Upper lobe of right lung (tissue), 1 donor: ENCODE measurements around the gene BCAR3. TPM values are rescaled to one million over a fixed set of nuclear protein-coding genes. Genes with fewer than 3 reads are reported as not detected.

Experiments
- ATAC-seq: fragments of 200-7000 bp; cut with Tn5 transposase; one replicate; pipeline ENCODE4 v1.9.1; 2020; ENCODE audit warnings: mild to moderate bottlenecking, moderate library complexity
- DNase-seq: peaks from one replicate; pipeline ENCODE4 v3.0.0-alpha.2; 2020
- H3K27ac ChIP-seq: fragments of 200-600 bp; one replicate; pipeline ENCODE4 v1.8.0; 2022
- H3K27me3 ChIP-seq: fragments of 200-600 bp; one replicate; pipeline ENCODE4 v1.8.0; 2022; ENCODE audit warnings: mild to moderate bottlenecking
- H3K36me3 ChIP-seq: fragments of 200-600 bp; one replicate; pipeline ENCODE4 v1.8.0; 2022
- H3K4me1 ChIP-seq: fragments of 200-600 bp; one replicate; pipeline ENCODE4 v1.8.0; 2022
- H3K4me3 ChIP-seq: fragments of 200-600 bp; one replicate; pipeline ENCODE4 v1.8.0; 2022; ENCODE audit warnings: mild to moderate bottlenecking
- H3K9me3 ChIP-seq: fragments of 200-600 bp; one replicate; pipeline ENCODE4 v1.8.0; 2022
- intact Hi-C: fragments of 100-400 bp; cut with DNase I; formaldehyde crosslinking; loops from one replicate; pipeline ENCODE4 v1.11.0; 2022
- total RNA-seq: library from RNA; stranded (reverse); fragmentation: NEBNext Ultra II Directional; extraction: Animal tissue kit (Norgen Biotek cat#: 25700); gene quantifications from one replicate; pipeline ENCODE4 v1.2.1, GENCODE V29; 2021
- TF ChIP-seq, protein P1 (sequence below): fragments of 200-600 bp; IDR thresholded peaks from one replicate; pipeline ENCODE4 v1.8.0; 2022; ENCODE audit warnings: antibody characterized with exemption
- donor health status: DM: no; HTN: yes; CAD: no; lungs with severe emphysema.

Gene BCAR3
- total RNA-seq, 1 donor from 2014 or later: 23.5 TPM

DNA sequence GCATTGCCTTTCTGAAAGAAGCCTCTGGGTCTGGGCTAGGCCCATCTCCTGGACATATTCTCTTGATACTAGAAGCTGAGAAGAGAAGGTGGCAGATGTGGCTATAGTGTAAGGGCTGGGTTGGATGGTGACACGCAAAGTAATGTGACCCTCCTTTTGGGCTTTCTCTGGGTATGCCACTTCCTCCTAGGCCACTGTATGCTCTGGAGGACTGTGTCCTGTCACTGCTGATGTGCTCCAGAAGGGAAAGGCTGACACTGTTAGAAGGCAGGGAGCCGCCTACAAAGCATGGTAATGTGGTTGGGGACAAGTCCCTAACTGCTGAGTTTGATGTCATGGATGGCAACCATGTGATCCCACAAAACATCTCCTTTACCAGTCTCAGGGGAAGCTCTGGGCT is 112.1 kb downstream of the BCAR3 start:
- no peak overlapping the region for H3K4me3 ChIP-seq
- ATAC-seq: no peak
- no peak for DNase-seq
- intact Hi-C loops: no loop called here
- H3K27ac ChIP-seq: no peak overlapping the region
- H3K36me3 ChIP-seq: peaks cover 76% of the 10 kb centered on the region
- H3K27me3 ChIP-seq: no peaks in the 10 kb centered on the region
- no peaks in the 10 kb centered on the region for H3K9me3 ChIP-seq
- H3K4me1 ChIP-seq: peaks cover 18% of the 10 kb centered on the region
- TF ChIP-seq, protein P1, sequence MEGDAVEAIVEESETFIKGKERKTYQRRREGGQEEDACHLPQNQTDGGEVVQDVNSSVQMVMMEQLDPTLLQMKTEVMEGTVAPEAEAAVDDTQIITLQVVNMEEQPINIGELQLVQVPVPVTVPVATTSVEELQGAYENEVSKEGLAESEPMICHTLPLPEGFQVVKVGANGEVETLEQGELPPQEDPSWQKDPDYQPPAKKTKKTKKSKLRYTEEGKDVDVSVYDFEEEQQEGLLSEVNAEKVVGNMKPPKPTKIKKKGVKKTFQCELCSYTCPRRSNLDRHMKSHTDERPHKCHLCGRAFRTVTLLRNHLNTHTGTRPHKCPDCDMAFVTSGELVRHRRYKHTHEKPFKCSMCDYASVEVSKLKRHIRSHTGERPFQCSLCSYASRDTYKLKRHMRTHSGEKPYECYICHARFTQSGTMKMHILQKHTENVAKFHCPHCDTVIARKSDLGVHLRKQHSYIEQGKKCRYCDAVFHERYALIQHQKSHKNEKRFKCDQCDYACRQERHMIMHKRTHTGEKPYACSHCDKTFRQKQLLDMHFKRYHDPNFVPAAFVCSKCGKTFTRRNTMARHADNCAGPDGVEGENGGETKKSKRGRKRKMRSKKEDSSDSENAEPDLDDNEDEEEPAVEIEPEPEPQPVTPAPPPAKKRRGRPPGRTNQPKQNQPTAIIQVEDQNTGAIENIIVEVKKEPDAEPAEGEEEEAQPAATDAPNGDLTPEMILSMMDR: no peak

DNA sequence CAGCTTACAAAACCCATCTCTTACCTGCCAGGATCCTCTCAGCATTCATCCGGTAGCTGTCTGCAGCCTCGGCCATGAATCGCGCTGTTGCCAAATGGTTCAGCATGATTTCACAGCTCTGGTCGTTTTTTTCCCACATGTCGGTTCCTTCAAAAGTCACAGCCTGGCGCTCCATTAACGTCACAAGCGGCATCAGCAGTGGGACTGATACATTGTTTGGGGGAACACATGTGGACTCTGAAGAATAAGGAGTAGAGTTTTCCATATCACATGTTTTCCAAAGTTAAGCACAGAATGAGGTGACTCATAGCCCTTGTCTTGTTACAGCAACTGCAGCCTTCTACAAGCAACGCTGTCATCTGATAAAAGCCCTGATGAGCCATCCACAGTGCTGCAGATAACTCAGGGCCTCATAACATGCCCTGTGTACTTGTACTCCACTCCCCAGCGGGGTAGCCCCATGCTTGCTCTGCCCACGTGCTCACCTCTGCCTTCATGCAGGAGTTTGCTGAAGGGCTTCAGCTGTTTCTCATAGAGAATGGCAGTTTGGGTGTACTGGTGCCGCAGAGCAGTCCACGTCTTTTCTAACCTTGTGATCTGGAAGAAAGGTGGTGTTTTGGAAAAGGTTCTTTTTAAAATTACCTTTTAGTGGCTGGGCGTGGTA is 114.2 kb downstream of the BCAR3 start:
- Histone ChIP-seq H3K27ac (peak overlapping the region; percentile 8), H3K4me3 (no peak overlapping the region), H3K4me1 (peaks cover 18% of the 10 kb centered on the region), H3K27me3 (no peaks in the 10 kb centered on the region), H3K36me3 (peaks cover 73% of the 10 kb centered on the region), H3K9me3 (no peaks in the 10 kb centered on the region)
- no peak for DNase-seq
- intact Hi-C loops: no loop called here
- ATAC-seq: peak; percentile 49
- TF ChIP-seq, protein P1: no peak

DNA sequence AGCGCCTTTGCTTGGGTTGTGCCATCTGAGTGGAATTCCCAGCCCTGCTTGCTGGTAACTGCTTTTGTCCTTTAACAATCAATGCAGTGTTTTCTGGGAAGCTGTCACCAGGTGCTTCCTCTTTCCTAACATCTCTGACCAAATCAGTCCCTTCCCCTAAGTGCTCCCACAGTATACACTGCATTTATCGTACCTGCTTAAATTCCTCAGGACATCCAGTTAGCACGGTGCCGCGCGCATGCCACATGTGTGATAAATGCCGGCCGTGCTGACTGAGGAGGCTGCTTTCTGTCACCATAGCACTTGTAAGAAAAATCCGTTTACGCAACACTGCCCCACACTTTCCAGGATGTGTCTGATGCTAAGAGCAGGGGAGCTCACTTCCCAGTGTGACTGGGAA is 115.4 kb downstream of the BCAR3 start:
- Histone ChIP-seq H3K27me3 (no peaks in the 10 kb centered on the region), H3K36me3 (peaks cover 73% of the 10 kb centered on the region), H3K9me3 (no peaks in the 10 kb centered on the region), H3K4me1 (peaks cover 18% of the 10 kb centered on the region), H3K4me3 (no peak overlapping the region), H3K27ac (peak overlapping the region; percentile 8)
- DNase-seq: no peak
- intact Hi-C loops: no loop called here
- ATAC-seq: peak; percentile 47
- TF ChIP-seq, protein P1: no peak

DNA sequence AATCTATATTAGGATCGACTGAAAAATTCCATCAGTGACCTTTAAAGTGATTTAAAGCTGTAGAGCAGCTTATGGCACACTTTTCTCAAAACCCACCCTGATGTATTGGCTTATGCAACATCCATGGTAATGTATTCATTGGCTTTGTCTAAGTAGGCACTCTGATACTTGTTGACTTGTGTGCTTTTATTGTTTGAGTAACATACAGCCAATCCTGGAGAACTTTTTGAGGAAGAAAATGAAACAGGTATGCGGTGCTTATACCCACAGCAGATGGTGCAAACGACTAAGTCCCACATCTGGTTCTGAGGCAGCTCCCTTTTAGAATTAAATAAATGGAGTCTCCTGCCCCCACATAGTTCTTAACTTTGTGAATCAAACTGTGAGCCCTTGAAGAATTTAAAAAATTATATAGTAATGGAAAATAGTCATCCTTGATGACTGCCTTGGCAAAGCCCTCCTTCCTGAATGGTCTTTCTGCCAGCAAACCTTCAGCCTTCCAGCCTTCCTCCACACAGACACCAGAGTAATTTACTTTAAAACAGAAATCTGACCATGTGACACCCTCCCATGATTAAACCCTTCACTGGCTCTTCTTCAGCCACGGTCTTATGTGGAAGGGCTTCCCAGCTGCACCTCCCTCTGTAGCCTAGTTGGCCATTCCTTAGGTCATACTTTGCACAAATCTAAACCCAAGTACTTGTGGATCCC is 116.0 kb downstream of the BCAR3 start:
- Histone ChIP-seq H3K27me3 (no peaks in the 10 kb centered on the region), H3K4me1 (peaks cover 18% of the 10 kb centered on the region), H3K36me3 (peaks cover 71% of the 10 kb centered on the region), H3K4me3 (no peak overlapping the region), H3K27ac (peak overlapping the region; percentile 8), H3K9me3 (no peaks in the 10 kb centered on the region)
- ATAC-seq: peak; percentile 45
- DNase-seq: no peak
- TF ChIP-seq, protein P1: no peak
- intact Hi-C loops: no loop called here

DNA sequence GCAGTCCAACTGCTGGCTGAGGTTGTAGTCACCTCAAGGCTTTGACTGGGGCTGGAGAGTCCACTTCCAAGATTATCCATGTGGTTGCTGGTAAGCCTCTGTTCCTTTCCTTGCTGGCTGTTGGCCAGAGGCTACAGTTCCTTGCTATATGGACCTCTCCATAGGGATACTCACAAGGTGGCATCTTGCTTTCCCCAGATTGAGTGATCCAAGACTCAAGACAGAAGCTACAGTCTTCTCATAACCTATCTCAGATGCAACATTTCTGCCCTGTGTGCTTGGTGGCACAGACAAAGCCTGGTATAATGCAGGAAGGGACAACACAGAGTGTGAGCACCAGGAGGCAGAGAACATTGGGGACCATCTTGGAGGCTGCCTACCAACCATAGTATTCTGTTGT is 121.9 kb downstream of the BCAR3 start:
- Histone ChIP-seq H3K36me3 (peaks cover 39% of the 10 kb centered on the region), H3K27ac (no peak overlapping the region), H3K27me3 (no peaks in the 10 kb centered on the region), H3K4me1 (peaks cover 8% of the 10 kb centered on the region), H3K9me3 (no peaks in the 10 kb centered on the region), H3K4me3 (no peak overlapping the region)
- intact Hi-C loops: no loop called here
- DNase-seq: no peak
- no peak for ATAC-seq
- TF ChIP-seq, protein P1: no peak
